ENCODE measurements around the gene LLGL1. TPM values are rescaled to one million over a fixed set of nuclear protein-coding genes. Genes with fewer than 3 reads are reported as not detected.

The LLGL1 gene
- polyA plus RNA-seq, 12 donors, result 15.3 to 30.4 (median 23.6) TPM; not detected in 1

DNA sequence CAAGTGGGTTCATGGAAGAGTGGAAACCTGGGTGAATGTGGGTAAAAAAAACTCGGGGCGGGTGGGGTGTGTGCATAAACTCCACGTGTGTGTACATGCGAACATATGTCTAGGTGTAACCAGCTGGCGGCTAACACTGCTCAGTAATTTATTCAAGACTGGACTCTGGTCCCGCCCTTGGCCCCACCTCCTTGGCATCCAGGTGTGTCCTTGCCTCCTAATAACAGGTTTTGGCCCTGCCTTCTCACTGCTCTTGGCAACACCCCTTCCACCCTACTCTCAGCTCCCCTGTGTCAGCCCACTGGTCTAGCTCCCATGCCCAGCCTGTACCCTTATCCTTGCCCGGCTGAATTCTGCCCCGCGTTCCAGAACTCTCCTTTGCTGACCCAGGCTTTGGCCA, 24.8 kb downstream of the LLGL1 start:
- no peak for DNase-seq

DNA sequence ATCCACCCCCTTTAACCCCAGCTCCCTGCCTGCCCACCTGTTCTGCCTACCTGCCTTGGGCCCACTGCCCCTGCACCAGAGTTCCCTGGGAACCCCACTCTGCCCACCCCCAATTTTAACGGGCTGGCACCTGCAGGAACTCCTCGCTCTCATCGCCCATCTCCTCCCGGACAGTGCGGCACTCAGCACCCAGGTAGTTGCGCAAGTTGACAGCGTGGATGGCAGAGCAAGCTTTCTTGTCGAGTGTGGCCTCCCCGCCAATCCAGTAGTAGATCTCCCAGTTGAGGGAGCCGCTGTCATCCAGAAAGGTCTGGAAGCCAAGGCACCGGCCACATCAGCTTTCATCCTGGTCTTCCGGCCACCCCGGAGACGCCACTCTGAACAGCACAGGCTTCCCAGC, 25.3 kb downstream of the LLGL1 start:
- DNase-seq, result no peak

GRCh38 chr17:18251204-18251603, 25.8 kb downstream of the LLGL1 start:
- DNase-seq, result no peak

DNA sequence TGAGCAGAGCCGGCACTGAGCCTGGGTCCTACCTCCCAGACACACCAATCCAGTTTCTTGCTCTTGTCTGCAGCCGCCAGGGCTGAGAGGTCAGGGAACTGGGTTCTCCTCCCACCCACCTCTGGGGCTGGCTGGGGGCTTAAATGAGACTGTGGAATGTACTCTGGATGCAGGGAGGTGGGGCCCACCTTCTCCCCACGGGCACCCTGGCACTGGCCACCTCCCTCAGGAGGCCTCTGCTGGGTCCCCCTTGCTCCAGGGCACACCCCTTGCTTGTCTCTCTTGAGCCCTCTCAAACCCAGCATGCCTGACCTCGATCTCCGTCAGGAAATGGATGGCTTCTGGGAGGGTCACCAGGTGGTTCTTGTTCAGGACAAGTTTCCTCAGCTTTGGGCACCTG, 26.7 kb downstream of the LLGL1 start:
- no peak for DNase-seq

- no peak for DNase-seq
Observed at GRCh38 chr17:18253187-18253884, 27.9 kb downstream of the LLGL1 start.

DNA sequence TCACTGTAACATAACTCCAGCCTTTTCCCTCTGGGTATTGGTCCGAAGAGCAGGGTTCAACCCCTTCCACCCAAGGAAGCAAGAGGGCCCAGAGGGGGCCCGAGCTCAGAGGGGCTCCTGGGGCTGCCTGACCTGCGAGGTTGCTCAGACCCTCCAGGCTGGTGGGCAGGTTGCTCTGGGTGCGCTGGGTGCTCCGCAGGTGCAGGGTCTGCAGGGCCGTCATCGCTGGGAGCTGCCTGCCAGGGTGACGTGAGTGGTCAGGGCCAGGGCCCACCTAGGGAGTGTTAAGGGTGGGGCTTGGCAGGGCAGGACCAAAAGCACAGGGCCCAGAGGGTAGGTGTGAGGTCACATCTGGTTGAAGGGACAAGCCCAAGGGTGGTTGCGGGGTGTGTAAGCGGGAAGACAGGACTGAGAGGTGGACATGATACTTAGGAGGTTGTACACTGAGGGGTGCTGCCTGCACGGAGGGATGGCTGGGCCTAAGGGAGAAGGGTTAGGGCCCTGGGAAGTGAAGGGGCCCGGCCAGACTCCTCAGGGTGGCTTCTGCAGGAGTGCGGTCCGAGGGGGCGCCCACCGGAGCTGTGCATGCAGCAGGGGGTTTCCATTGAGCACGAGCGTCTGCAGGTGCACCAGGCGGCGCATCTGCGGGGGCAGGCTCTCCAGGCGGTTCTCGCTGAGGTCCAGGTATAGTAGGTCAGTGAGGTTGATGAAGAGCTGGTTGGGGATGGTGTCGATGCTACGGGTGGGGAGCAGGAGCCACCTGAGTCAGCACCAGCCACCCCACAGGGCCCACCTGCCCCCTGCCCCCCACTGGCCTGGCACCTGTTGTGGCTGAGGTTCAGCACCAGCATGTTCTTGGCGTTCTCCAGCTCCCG, 28.7 kb downstream of the LLGL1 start:
- no peak for DNase-seq

DNA sequence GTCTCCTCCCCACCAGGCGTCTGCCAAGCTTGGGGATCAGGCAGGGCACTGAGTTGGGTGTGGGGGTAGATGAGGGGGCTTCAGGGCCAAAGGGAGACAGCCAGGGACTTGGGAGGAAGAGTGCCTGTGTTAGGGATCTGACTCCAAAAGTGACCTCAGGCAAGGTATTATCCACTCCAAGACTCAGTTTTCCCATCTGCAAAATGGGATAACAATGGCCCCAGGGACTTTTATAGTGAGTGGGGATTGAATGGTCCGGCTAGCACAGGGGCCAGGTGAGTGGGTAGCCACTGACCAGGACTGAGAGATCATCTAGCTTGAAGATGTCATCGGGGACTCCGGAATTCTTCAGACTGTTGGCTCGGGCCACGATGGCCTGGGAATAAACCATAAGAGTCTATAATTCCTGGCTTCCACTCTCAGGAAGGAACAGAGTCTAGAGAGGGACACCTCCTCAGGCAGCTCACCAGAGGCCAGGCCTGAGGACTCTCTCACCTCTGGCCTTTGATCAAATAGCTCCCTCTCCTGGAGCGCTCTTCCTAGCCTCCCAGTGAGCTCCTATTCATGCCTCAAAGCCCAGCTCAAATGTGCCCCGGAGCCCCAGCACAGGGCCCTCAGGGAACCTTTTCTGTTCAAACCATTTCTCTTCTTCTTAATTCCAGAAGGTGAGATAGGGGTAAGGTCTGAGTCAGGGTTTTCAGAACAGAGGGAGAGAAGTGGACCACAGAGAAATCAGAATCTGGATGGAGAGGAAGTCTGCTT, 29.6 kb downstream of the LLGL1 start:
- no peak for DNase-seq

GRCh38 chr17:18256351-18256750, 30.9 kb downstream of the LLGL1 start:
- DNase-seq, result no peak

- DNase-seq, result no peak
Observed at GRCh38 chr17:18256776-18257175, 31.3 kb downstream of the LLGL1 start.

GRCh38 chr17:18257268-18257981, 32.0 kb downstream of the LLGL1 start:
- DNase-seq, result no peak

GRCh38 chr17:18257982-18258355, 32.5 kb downstream of the LLGL1 start:
- peak; percentile 43 for DNase-seq

DNA sequence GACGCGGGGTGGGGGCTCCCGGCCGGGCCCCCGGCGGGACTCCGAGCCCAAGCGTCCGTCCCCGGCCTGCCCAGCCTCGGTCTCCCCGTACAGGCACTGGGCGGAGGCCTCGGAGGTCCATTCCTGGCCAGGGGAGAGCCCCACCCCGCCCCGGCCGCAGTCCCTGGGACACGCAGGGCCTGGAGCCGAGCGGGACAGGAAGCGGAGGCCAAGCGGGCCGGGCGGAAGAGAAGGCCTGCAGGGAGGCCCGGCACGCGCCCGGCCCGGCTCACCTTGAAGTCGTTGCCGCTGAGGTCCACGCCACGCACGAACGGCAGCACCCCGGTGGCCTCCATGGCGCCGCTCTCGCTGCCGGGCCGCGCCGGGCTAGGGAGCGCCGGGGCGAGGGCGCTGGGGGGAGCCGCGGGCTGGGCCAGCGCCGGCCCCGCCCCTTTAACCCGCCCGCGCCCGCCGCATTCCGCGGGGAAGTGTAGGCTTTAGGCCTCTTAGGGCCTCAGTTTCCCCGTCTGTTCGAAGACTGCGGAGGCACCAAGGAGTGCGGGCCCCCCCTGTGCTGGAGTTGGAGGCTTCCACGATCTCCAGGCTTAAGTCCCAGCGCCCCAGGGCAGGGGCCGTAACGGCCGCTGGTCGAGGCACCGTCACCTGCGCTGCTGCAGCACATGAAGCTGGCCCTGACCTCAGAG, 33.1 kb downstream of the LLGL1 start, which contains the start of gene FLII:
TSS of gene FLII (minus strand) at position 383 of the 683 bp plus-strand sequence. CDS start at position 335, 48 bp downstream.
- DNase-seq, result peak; percentile 33

DNA sequence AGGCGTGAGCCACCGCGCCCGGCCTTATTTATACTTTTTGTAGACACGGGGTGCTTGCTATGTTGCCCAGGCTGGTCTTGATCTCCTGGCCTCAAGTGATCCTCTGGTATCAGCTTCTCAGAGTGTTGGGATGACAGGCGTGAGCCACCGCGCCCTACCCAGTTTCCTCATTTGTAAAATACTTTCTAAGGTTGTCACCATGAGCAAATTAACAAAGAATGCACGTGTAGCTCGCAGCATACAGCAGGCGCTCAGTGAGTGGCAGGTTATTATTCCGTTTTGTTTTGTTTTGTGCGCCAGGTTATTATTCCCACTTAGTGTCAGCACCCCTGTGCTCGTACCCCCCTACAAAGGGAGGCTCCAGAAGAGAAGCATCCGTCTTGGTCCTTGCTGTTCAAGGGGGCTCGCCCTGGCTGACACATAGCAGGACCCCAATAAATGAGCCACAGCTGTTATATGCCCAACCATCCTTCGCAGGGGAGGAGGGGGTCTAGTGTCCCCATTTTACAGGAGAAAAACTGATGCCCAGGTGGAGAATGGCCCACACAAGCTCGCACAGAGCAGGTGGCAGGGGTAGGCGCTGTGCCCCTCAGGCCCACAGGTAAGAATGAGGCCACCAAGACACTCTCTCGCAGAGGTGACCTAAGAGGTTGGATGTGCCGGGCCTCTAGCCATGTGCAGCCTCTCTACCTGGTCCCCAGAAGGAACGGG, 34.3 kb downstream of the LLGL1 start:
- DNase-seq, result no peak

- peak; percentile 95 for DNase-seq
Observed at GRCh38 chr17:18260332-18261145, 35.1 kb downstream of the LLGL1 start, which contains the start of gene MIEF2. MIEF2 (plus strand) TSS chr17:18260662; CDS start chr17:18262721, 2,059 bp downstream.

DNA sequence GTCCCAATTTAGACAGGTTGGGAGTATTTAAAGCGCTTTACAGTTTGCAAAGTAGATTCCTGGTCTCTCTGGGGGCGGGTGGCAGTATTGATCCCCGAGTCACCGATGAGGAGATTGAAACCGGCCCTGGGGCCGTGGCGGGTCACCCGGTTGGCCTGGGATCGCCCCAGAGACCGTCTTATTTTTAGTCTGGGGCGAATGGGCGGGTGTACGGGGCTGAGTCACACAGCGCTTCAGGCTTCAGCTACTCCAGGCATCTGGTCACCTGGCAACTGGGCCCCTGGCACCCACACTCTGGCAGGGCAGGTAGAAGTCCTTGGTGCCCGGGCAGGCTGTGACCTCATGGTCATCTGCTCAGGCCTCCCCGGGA, 35.7 kb downstream of the LLGL1 start:
- no peak for DNase-seq

GRCh38 chr17:18261659-18262058, 36.2 kb downstream of the LLGL1 start:
- no peak for DNase-seq

GRCh38 chr17:18262111-18262510, 36.7 kb downstream of the LLGL1 start:
- no peak for DNase-seq

GRCh38 chr17:18262641-18263040, 37.2 kb downstream of the LLGL1 start:
- no peak for DNase-seq

Data from muscle of arm (tissue), 12 donors.